T-cell (primary cell): Measurements from ENCODE around the gene TBC1D8B. TPM values are rescaled to one million over a fixed set of nuclear protein-coding genes. Genes with fewer than 3 reads are reported as not detected.
A peak's percentile ranks its signal among the peaks of the same experiment; 100 is the strongest.
"Not testable (repeated sequence)": the region's sequence is repeated elsewhere in the genome, so short reads cannot be mapped to it uniquely, and the experiment has no call there.

Experiments
- ATAC-seq, 4 experiments: fragments of 200-7000 bp in 3 of 4; fragments of 150-1000 bp in 1 of 4; cut with Tn5 transposase; replicated peaks in 1 of 4; 1 replicate in 3 of 4; 2 replicates in 1 of 4; pipeline ENCODE4 v1.10.0; 2021; ENCODE audit warnings: moderate library complexity in 3 of 4, mild to moderate bottlenecking in 2 of 4, moderate number of reproducible peaks in 1 of 4
- CTCF ChIA-PET, 2 donors: fragments of 300-600 bp; sonication (Branson Sonifier 250); formaldehyde crosslinking; loops; one replicate each; lab custom pipeline; 2022; ENCODE audit warnings: antibody characterized with exemption in 2 of 2; lab: Charles Lee
- POLR2A ChIA-PET, 2 donors: fragments of 300-600 bp; sonication (Branson Sonifier 250); formaldehyde crosslinking; loops; one replicate each; lab custom pipeline; 2022; ENCODE audit warnings: antibody characterized with exemption in 2 of 2; lab: Charles Lee
- DNase-seq, 35 experiments: peaks; one replicate each; pipeline versions ENCODE4 v3.0.0 to v3.0.0-alpha.2; 2013 to 2023
- H3K27ac ChIP-seq: one replicate; pipeline ENCODE4 v1.5.1; 2013; ENCODE audit warnings: low read length
- H3K27me3 ChIP-seq, 2 experiments: replicated peaks in 1 of 2; 1 replicate in 1 of 2; 2 replicates in 1 of 2; pipeline versions ENCODE4 v1.6.1 to v1.7.0; 2013; ENCODE audit warnings: low read length in 1 of 2, mixed read lengths in 1 of 2; ENCODE audit not compliant: control insufficient read depth in 2 of 2, insufficient read depth in 2 of 2; ENCODE audit errors: extremely low read depth in 1 of 2
- H3K36me3 ChIP-seq, 2 donors: 1 replicate in 1 of 2; 2 replicates in 1 of 2; pipeline versions ENCODE4 v1.6.1 to v1.7.0; 2013; ENCODE audit warnings: low read length in 1 of 2; ENCODE audit not compliant: control insufficient read depth in 2 of 2, insufficient read depth in 1 of 2; ENCODE audit errors: extremely low read depth in 1 of 2
- H3K4me1 ChIP-seq, 2 experiments: 1 replicate in 1 of 2; 2 replicates in 1 of 2; pipeline versions ENCODE4 v1.6.1 to v1.7.0; 2013; ENCODE audit warnings: low read length in 2 of 2, mixed read lengths in 1 of 2; ENCODE audit not compliant: insufficient read depth in 2 of 2, control insufficient read depth in 1 of 2; ENCODE audit errors: extremely low read depth in 1 of 2
- H3K4me3 ChIP-seq, 2 donors: 1 replicate in 1 of 2; 2 replicates in 1 of 2; pipeline versions ENCODE4 v1.5.1 to v1.7.0; 2013; ENCODE audit warnings: mild to moderate bottlenecking in 2 of 2, low read length in 1 of 2, moderate library complexity in 1 of 2; ENCODE audit not compliant: control insufficient read depth in 1 of 2; ENCODE audit errors: extremely low read depth in 1 of 2
- H3K9me3 ChIP-seq: 2 replicates; pipeline ENCODE4 v1.7.0; 2013
- H3K27ac Mint-ChIP-seq, 2 donors: one replicate each; pipeline ENCODE4 v1.8.0; 2020 to 2021; ENCODE audit warnings: mild to moderate bottlenecking in 2 of 2, mixed read lengths in 2 of 2
- H3K27me3 Mint-ChIP-seq, 2 donors: one replicate each; pipeline ENCODE4 v1.8.0; 2021 to 2022; ENCODE audit warnings: mixed read lengths in 2 of 2
- H3K36me3 Mint-ChIP-seq: one replicate; pipeline ENCODE4 v1.8.0; 2021; ENCODE audit warnings: mixed read lengths
- H3K4me1 Mint-ChIP-seq, 3 donors: one replicate each; pipeline ENCODE4 v1.8.0; 2020 to 2022; ENCODE audit warnings: mixed read lengths in 3 of 3, mild to moderate bottlenecking in 1 of 3
- H3K4me3 Mint-ChIP-seq, 3 donors: one replicate each; pipeline ENCODE4 v1.8.0; 2020 to 2022; ENCODE audit warnings: mild to moderate bottlenecking in 3 of 3, mixed read lengths in 3 of 3, moderate library complexity in 3 of 3
- H3K9me3 Mint-ChIP-seq, 3 donors: one replicate each; pipeline ENCODE4 v1.8.0; 2020 to 2022; ENCODE audit warnings: mixed read lengths in 3 of 3
- WGBS: methylation state at CpG from one replicate; pipeline ENCODE4 v1.1.5; 2013; ENCODE audit warnings: missing lambda C conversion rate; ENCODE audit not compliant: insufficient coverage; 5-methylcytosine and 5-hydroxymethylcytosine counted together
- total RNA-seq, 35 experiments: library from RNA in 6 of 35; stranded (reverse) in 6 of 35; fragments of 120-200 nt in 1 of 35; gene quantifications; one replicate each; pipeline versions ENCODE4 v1.2.1 to v1.2.4 and lab custom pipeline; 2013 to 2026

TBC1D8B gene
- total RNA-seq, 5 donors from 2014 or later (not counting 1 experiment from before 2014, with no cell fraction given): 0.35 to 1.9 (median 0.95) TPM

DNA sequence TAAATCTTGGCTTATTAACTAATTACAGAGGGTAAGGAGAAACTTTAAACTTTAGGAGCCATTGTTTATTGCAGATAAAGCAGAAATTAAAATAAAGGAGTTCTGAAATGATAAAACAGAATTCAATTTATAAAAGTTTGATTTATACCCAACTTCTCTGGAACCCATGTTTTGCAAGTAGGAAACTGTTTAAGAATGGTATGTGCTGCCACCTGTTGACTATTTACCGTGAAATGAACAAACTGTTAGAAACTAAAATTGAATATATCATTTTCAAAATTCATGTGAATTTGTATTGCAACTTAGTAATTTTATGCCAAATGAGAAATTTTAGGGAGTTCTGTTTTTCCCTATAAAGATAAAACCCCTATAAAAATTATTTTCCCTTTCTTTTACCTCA is 11.0 kb upstream of the TBC1D8B start:
- no peak overlapping the region for H3K4me3 Mint-ChIP-seq
- H3K27ac ChIP-seq: no peak overlapping the region
- H3K27ac Mint-ChIP-seq: no peak overlapping the region
- H3K27me3 Mint-ChIP-seq: peaks cover 0 to 7% of the 10 kb centered on the region in 2 donors
- H3K9me3 ChIP-seq: no peaks in the 10 kb centered on the region
- H3K4me1 Mint-ChIP-seq: no peaks in the 10 kb centered on the region
- no peaks in the 10 kb centered on the region for H3K36me3 ChIP-seq
- no peaks in the 10 kb centered on the region for H3K4me1 ChIP-seq
- ChIA-PET POLR2A (no interaction called here), CTCF (no interaction called here)
- H3K4me3 ChIP-seq: no peak overlapping the region
- ATAC-seq: no peak
- peak in 1 of 35 experiments; percentile 27 for DNase-seq
- H3K36me3 Mint-ChIP-seq: no peaks in the 10 kb centered on the region
- H3K27me3 ChIP-seq: peaks cover 0 to 2% of the 10 kb centered on the region in 2 experiments
- no CpG with 5 or more reads among the region's 1 CpG for WGBS
- H3K9me3 Mint-ChIP-seq: no peaks in the 10 kb centered on the region

DNA sequence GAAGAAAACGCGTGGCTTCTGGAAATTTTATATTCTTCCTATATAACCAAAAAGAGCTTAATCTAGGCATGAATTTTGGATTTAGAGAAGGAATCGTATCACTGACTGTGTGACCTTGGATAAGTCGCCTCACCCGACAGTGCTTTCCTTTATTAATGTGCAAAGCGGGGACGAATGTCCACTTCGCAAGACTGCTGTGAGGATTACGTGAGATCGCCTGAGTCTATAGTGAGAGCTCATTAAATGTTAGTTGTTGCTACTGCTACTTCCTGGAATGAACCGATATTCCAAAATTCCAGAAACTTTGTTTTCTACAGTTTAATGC is 448 bp upstream of the TBC1D8B start:
- ChIA-PET POLR2A (interaction anchor here in 1 of 2 donors (0.7 kb wide), 1 partner anchor 187 kb away, joined by 3 read pairs; no protein-coding TSS in a partner anchor), CTCF (interaction anchor here in 1 of 2 donors (0.5 kb wide), 1 partner anchor 63 kb away, joined by 3 read pairs; no protein-coding TSS in a partner anchor)
- H3K4me1 Mint-ChIP-seq: peaks cover 9 to 17% (median 15%) of the 10 kb centered on the region in 3 donors
- H3K27me3 Mint-ChIP-seq: peaks cover 34 to 64% of the 10 kb centered on the region in 2 donors
- peak overlapping the region; percentile 83 to 87 (median 83) for H3K4me3 Mint-ChIP-seq
- peak overlapping the region in 1 of 2 donors; percentile 45 for H3K4me3 ChIP-seq
- peak in 1 of 4 experiments; percentile 18 for ATAC-seq
- H3K9me3 ChIP-seq: no peaks in the 10 kb centered on the region
- no peaks in the 10 kb centered on the region for H3K36me3 ChIP-seq
- no peak overlapping the region for H3K27ac Mint-ChIP-seq
- H3K36me3 Mint-ChIP-seq: no peaks in the 10 kb centered on the region
- H3K27me3 ChIP-seq: peaks cover 0 to 12% of the 10 kb centered on the region in 2 experiments
- no peak for DNase-seq
- H3K4me1 ChIP-seq: peaks cover 0 to 10% of the 10 kb centered on the region in 2 experiments
- no CpG with 5 or more reads among the region's 11 CpGs for WGBS
- H3K27ac ChIP-seq: no peak overlapping the region
- no peaks in the 10 kb centered on the region for H3K9me3 Mint-ChIP-seq

DNA sequence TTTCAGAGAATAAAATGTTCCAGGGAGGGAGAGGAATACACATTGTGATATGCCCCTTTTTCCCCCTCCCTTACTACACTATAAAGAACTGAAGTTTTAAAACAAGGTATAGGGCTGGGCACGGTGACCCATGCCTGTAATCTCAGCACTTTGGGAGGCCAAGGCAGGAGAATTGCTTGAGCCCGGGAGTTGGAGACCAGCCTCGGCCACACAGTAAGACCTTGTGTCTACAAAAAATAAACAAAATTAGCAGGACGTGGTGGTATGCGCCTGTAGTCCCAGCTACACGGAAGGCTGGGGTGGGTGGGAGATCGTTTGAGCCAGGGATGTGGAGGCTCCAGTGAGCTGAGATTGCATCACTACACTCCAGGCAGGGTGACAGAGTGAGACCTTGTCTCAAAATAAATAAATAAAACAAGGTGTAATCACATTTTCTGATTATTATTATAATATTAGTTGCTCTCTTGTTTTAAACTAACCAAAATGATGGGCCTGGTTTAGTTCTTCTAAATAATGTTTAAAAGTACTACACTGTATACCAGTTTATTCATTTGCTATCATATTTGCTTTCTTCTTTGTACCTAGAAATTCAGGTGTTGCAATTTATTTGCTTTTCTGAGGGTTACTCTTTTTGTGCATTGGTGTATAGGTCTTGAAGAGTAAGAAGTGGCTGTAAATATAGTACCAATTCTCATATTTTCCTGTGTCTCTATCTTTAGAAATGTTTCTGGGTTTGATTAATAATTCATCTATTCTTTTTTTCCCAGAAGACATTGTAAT is 8.8 kb downstream of the TBC1D8B start:
- DNase-seq (no peak), ATAC-seq (no peak)
- ChIA-PET CTCF (no interaction called here), POLR2A (no interaction called here)
- H3K27me3 ChIP-seq: no peaks in the 10 kb centered on the region
- no peak overlapping the region for H3K4me3 ChIP-seq
- WGBS: no CpG with 5 or more reads among the region's 7 CpGs
- Mint-ChIP-seq H3K4me3 (no peak overlapping the region), H3K36me3 (no peaks in the 10 kb centered on the region), H3K4me1 (no peaks in the 10 kb centered on the region), H3K27ac (no peak overlapping the region), H3K27me3 (peaks cover 4 to 36% of the 10 kb centered on the region in 2 donors), H3K9me3 (peaks cover 0 to 2% (median 0%) of the 10 kb centered on the region in 3 donors)
- H3K4me1 ChIP-seq: no peaks in the 10 kb centered on the region
- H3K9me3 ChIP-seq: no peaks in the 10 kb centered on the region
- H3K27ac ChIP-seq: no peak overlapping the region
- H3K36me3 ChIP-seq: no peaks in the 10 kb centered on the region

DNA sequence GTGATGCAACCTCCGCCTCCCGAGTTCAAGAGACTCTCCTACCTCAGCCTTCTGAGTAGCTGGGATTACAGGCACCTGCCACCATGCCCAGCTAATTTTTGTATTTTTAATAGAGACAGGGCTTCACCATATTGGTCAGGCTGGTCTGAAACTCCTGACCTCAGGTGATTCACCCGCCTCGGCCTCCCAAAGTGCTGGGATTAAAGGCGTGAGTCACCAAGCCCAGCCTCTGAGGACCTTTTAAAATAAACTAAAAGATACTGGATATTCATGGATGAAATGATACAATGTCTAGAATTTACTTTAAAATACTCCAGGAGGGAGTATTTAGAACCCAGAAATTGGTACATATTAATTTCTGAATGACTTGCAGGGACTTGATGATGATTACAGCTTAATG is 10.5 kb downstream of the TBC1D8B start:
- H3K36me3 ChIP-seq, H3K9me3 ChIP-seq, H3K4me3 ChIP-seq, DNase-seq, ATAC-seq, H3K4me1 Mint-ChIP-seq, H3K9me3 Mint-ChIP-seq, H3K27ac ChIP-seq, POLR2A ChIA-PET, H3K27me3 ChIP-seq, H3K36me3 Mint-ChIP-seq, H3K4me1 ChIP-seq, H3K4me3 Mint-ChIP-seq, CTCF ChIA-PET, H3K27ac Mint-ChIP-seq: not testable (repeated sequence)
- peaks cover 5 to 33% of the 10 kb centered on the region in 2 donors for H3K27me3 Mint-ChIP-seq
- WGBS: no CpG with 5 or more reads among the region's 5 CpGs

DNA sequence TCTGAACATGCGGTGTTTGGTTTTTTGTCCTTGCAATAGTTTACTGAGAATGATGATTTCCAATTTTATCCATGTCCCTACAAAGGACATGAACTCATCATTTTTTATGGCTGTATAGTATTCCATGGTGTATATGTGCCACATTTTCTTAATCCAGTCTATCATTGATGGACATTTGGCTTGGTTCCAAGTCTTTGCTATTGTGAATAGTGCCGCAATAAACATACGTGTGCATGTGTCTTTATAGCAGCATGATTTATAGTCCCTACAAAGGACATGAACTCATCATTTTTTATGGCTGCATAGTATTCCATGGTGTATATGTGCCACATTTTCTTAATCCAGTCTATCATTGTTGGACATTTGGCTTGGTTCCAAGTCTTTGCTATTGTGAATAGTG is 11.6 kb downstream of the TBC1D8B start:
- H3K27ac ChIP-seq, H3K4me3 Mint-ChIP-seq, H3K4me1 Mint-ChIP-seq, H3K36me3 Mint-ChIP-seq, H3K36me3 ChIP-seq, H3K4me1 ChIP-seq, CTCF ChIA-PET, H3K9me3 ChIP-seq, H3K4me3 ChIP-seq, H3K27me3 ChIP-seq, DNase-seq, POLR2A ChIA-PET, H3K9me3 Mint-ChIP-seq, ATAC-seq, H3K27ac Mint-ChIP-seq: not testable (repeated sequence)
- peaks cover 4 to 22% of the 10 kb centered on the region in 2 donors for H3K27me3 Mint-ChIP-seq
- no CpG with 5 or more reads among the region's 3 CpGs for WGBS

DNA sequence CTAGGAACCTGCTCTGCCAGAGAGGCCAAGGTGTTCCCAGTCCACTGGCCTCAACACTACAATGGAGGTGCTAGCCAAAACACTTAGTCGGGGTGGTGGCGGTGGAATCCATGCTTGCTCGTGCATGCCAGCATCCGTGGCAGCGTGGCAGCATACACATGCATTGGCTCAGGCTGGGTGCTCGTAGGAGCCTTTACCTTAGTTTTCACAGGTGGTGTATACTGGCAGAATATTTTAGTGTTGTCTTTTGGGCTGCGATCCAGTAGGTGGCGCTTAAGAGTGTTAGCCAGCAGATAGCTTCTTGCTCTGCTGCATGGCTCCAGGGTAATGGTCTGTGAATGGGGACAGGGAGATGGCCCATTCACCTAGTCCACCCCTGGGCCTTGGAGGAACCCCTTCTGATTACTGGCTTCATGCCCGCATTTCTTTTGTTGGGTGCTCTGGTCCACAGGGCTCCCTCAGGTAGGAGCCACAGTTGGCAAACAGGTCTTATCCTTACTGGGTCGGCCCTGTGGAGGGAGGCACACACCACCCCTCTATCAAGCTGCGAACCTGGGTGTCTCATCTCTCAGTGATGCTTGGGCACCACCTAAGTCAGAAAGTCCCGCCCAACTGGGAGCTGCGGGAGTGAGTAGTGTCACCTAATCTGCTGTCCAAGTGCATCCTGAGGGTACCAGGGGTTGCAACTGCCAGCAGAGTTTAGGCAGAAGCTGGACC is 60.7 kb downstream of the TBC1D8B start:
- DNase-seq: peak in 13 of 35 experiments; percentile 0 to 23 (median 7)

More for the DNA sequence above, 60.7 kb downstream of the TBC1D8B start:
- Histone ChIP-seq H3K36me3 (no peaks in the 10 kb centered on the region), H3K27me3 (peaks cover 0 to 9% of the 10 kb centered on the region in 2 experiments), H3K4me3 (no peak overlapping the region), H3K9me3 (no peaks in the 10 kb centered on the region), H3K27ac (no peak overlapping the region), H3K4me1 (no peaks in the 10 kb centered on the region)
- CTCF ChIA-PET: interaction anchor here in 1 of 2 donors (0.6 kb wide), 1 partner anchor 193 kb away, joined by 6 read pairs; no protein-coding TSS in a partner anchor
- no peak for ATAC-seq
- Mint-ChIP-seq H3K4me3 (no peak overlapping the region), H3K36me3 (peaks cover 4% of the 10 kb centered on the region), H3K27me3 (peaks cover 3 to 46% of the 10 kb centered on the region in 2 donors), H3K9me3 (peaks cover 0 to 4% (median 0%) of the 10 kb centered on the region in 3 donors), H3K4me1 (no peaks in the 10 kb centered on the region), H3K27ac (no peak overlapping the region)
- POLR2A ChIA-PET: interaction anchor here in 1 of 2 donors (0.6 kb wide), 1 partner anchor 15 kb away, joined by 3 read pairs; no protein-coding TSS in a partner anchor
- WGBS: 67% methylated on average over 8 of the region's 13 CpGs
